GM18508 (cell line): Measurements from ENCODE around the gene IDNK.
A peak's percentile ranks its signal among the peaks of the same experiment; 100 is the strongest.
"Not testable (repeated sequence)": the region's sequence is repeated elsewhere in the genome, so short reads cannot be mapped to it uniquely, and the experiment has no call there.

Experiments
- ATAC-seq: cut with Tn5 transposase; IDR thresholded peaks from one replicate; pipeline ENCODE4 v1.9.1; 2021; ENCODE audit warnings: moderate number of reproducible peaks; ENCODE audit not compliant: insufficient read depth, unreplicated experiment

Gene IDNK

GRCh38 chr9:83622939-83623678 is at the start of gene IDNK:
Gene IDNK, plus strand, starts transcription at chr9:83623143. Its CDS starts 29 bp downstream, at chr9:83623172.
- ATAC-seq = peak; percentile 46

- no peak for ATAC-seq
Observed at GRCh38 chr9:83574482-83574881, 48.5 kb upstream of the IDNK start.

- ATAC-seq = no peak
Observed at GRCh38 chr9:83582029-83582428, 40.9 kb upstream of the IDNK start.

GRCh38 chr9:83583151-83584014 is 39.6 kb upstream of the IDNK start:
- no peak for ATAC-seq

GRCh38 chr9:83584995-83585394 is 37.9 kb upstream of the IDNK start:
- ATAC-seq = no peak

GRCh38 chr9:83588256-83588655 is 34.7 kb upstream of the IDNK start:
- no peak for ATAC-seq

GRCh38 chr9:83596899-83597504 is 25.9 kb upstream of the IDNK start:
- no peak for ATAC-seq

- no peak for ATAC-seq
Observed at GRCh38 chr9:83598487-83598886, 24.5 kb upstream of the IDNK start.

- no peak for ATAC-seq
Observed at GRCh38 chr9:83599071-83599470, 23.9 kb upstream of the IDNK start.

- no peak for ATAC-seq
Observed at GRCh38 chr9:83601463-83601862, 21.5 kb upstream of the IDNK start.

GRCh38 chr9:83607620-83608019 is 15.3 kb upstream of the IDNK start:
- ATAC-seq = not testable (repeated sequence)

GRCh38 chr9:83613298-83613697 is 9.6 kb upstream of the IDNK start:
- ATAC-seq = not testable (repeated sequence)

- ATAC-seq = no peak
Observed at GRCh38 chr9:83617299-83617698, 5.6 kb upstream of the IDNK start.

GRCh38 chr9:83620841-83621636 is 1.9 kb upstream of the IDNK start:
- ATAC-seq = no peak

- peak; percentile 7 for ATAC-seq
Observed at GRCh38 chr9:83622433-83622938, 457 bp upstream of the IDNK start.

- ATAC-seq = peak; percentile 25
Observed at GRCh38 chr9:83623679-83624076, 735 bp downstream of the IDNK start.

- ATAC-seq = no peak
Observed at GRCh38 chr9:83625178-83625577, 2.2 kb downstream of the IDNK start.

GRCh38 chr9:83628540-83628939 is 5.6 kb downstream of the IDNK start:
- ATAC-seq = no peak

- ATAC-seq = no peak
Observed at GRCh38 chr9:83629433-83630104, 6.6 kb downstream of the IDNK start.
